ENCODE data around the gene RORC. TPM values are rescaled to one million over a fixed set of nuclear protein-coding genes. Genes with fewer than 3 reads are reported as not detected.

Gene RORC
- total RNA-seq, 2 donors from 2014 or later = 39.5 to 55.2 TPM

- Mint-ChIP-seq H3K27ac (peak within 1 kb of the TSS; percentile 94), H3K9me3 (no peaks in the 10 kb centered on the region), H3K4me3 (peak within 1 kb of the TSS; percentile 96), H3K36me3 (ENCODE audit: low read depth) (peaks cover 69% of the 10 kb centered on the region), H3K4me1 (peaks cover 35% of the 10 kb centered on the region), H3K27me3 (no peaks in the 10 kb centered on the region)
- ATAC-seq (replicated peaks) = peak; percentile 74
Measured at GRCh38 chr1:151839457-151840403, 8.1 kb upstream of the RORC start, which contains the start of gene C2CD4D. Gene C2CD4D (minus strand): TSS chr1:151839820. CDS start chr1:151838989, 831 bp downstream.

- no peak for ATAC-seq (replicated peaks)
- Mint-ChIP-seq H3K27me3 (no peaks in the 10 kb centered on the region), H3K4me1 (peaks cover 30% of the 10 kb centered on the region), H3K36me3 (ENCODE audit: low read depth) (peaks cover 62% of the 10 kb centered on the region), H3K9me3 (no peaks in the 10 kb centered on the region), H3K27ac (peak overlapping the region; percentile 94), H3K4me3 (peak overlapping the region; percentile 96)
Measured at GRCh38 chr1:151839082-151839412, 7.4 kb upstream of the RORC start.

GRCh38 chr1:151838222-151839081, 6.8 kb upstream of the RORC start:
- H3K4me1 Mint-ChIP-seq = peaks cover 36% of the 10 kb centered on the region

DNA sequence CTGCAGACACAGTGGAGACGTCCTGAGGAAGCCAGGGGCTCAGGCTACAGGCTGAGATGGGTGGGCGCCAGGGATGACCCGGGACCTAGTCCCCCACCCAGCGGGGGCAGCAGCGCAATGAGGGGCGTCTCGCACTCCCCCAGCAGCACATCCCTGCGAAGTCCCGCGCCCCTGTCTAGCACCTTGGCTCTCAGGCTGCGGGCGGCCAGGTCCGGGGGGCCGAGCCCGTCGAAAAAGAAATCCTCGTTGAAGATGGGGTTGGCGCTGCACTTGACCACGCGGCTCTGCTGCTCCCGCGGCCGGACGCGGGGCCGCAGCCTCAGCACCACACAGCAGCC, 6.3 kb upstream of the RORC start:
- ATAC-seq (replicated peaks) = no peak
- Mint-ChIP-seq H3K4me1 (peaks cover 41% of the 10 kb centered on the region), H3K9me3 (no peaks in the 10 kb centered on the region), H3K4me3 (peak overlapping the region; percentile 87), H3K27ac (peak overlapping the region; percentile 90), H3K27me3 (no peaks in the 10 kb centered on the region), H3K36me3 (ENCODE audit: low read depth) (peaks cover 50% of the 10 kb centered on the region)

More at GRCh38 chr1:151838222-151839081, 6.8 kb upstream of the RORC start:
- peak overlapping the region; percentile 96 for H3K4me3 Mint-ChIP-seq
- no peaks in the 10 kb centered on the region for H3K27me3 Mint-ChIP-seq
- ATAC-seq (replicated peaks) = peak; percentile 21
- H3K27ac Mint-ChIP-seq = peak overlapping the region; percentile 94
- H3K9me3 Mint-ChIP-seq = no peaks in the 10 kb centered on the region
- peaks cover 56% of the 10 kb centered on the region for H3K36me3 Mint-ChIP-seq (ENCODE audit: low read depth)

- Mint-ChIP-seq H3K27me3 (no peaks in the 10 kb centered on the region), H3K36me3 (ENCODE audit: low read depth) (peaks cover 44% of the 10 kb centered on the region), H3K9me3 (no peaks in the 10 kb centered on the region), H3K27ac (peak overlapping the region; percentile 90), H3K4me1 (peaks cover 47% of the 10 kb centered on the region), H3K4me3 (peak overlapping the region; percentile 87)
- ATAC-seq (replicated peaks) = peak; percentile 30
Measured at GRCh38 chr1:151837197-151837596, 5.6 kb upstream of the RORC start.

- peaks cover 57% of the 10 kb centered on the region for H3K4me1 Mint-ChIP-seq
- no peaks in the 10 kb centered on the region for H3K27me3 Mint-ChIP-seq
- H3K27ac Mint-ChIP-seq = no peak overlapping the region
- peaks cover 28% of the 10 kb centered on the region for H3K36me3 Mint-ChIP-seq (ENCODE audit: low read depth)
- peak overlapping the region; percentile 87 for H3K4me3 Mint-ChIP-seq
- no peak for ATAC-seq (replicated peaks)
- no peaks in the 10 kb centered on the region for H3K9me3 Mint-ChIP-seq
Measured at GRCh38 chr1:151835596-151835995, 4.0 kb upstream of the RORC start.

- Mint-ChIP-seq H3K36me3 (ENCODE audit: low read depth) (peaks cover 14% of the 10 kb centered on the region), H3K27me3 (no peaks in the 10 kb centered on the region), H3K4me3 (peak overlapping the region; percentile 94), H3K27ac (peak overlapping the region; percentile 76), H3K9me3 (no peaks in the 10 kb centered on the region), H3K4me1 (peaks cover 68% of the 10 kb centered on the region)
- peak; percentile 9 for ATAC-seq (replicated peaks)
Measured at GRCh38 chr1:151834239-151834638, 2.6 kb upstream of the RORC start.

GRCh38 chr1:151833172-151833900, 1.7 kb upstream of the RORC start:
- ATAC-seq (replicated peaks) = no peak
- Mint-ChIP-seq H3K4me3 (peak overlapping the region; percentile 94), H3K36me3 (ENCODE audit: low read depth) (peaks cover 8% of the 10 kb centered on the region), H3K27me3 (no peaks in the 10 kb centered on the region), H3K4me1 (peaks cover 73% of the 10 kb centered on the region), H3K27ac (peak overlapping the region; percentile 93), H3K9me3 (no peaks in the 10 kb centered on the region)

GRCh38 chr1:151832318-151832980, 847 bp upstream of the RORC start:
- H3K27ac Mint-ChIP-seq = peak overlapping the region; percentile 93
- H3K4me3 Mint-ChIP-seq = peak overlapping the region; percentile 94
- H3K9me3 Mint-ChIP-seq = no peaks in the 10 kb centered on the region
- peaks cover 8% of the 10 kb centered on the region for H3K36me3 Mint-ChIP-seq (ENCODE audit: low read depth)
- no peak for ATAC-seq (replicated peaks)
- no peaks in the 10 kb centered on the region for H3K27me3 Mint-ChIP-seq
- H3K4me1 Mint-ChIP-seq = peaks cover 76% of the 10 kb centered on the region

DNA sequence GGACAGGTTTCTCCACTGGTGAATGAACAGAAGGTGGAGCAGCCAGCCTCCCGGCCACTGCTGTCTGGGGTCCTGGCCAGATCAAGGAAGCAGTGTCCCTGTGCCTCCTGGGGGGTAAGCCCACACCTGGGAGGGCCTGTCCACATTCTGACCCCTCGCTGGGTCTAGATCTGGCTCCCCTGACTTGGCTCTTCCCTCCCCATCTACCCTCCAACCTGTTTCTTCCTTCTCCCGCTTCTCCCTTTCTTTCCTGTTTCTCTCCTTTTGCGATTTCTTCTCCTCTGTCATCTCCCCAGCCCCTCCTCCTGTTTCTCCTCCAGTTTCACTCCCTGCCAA, 378 bp downstream of the RORC start:
- ATAC-seq (replicated peaks) = no peak
- Mint-ChIP-seq H3K9me3 (no peaks in the 10 kb centered on the region), H3K27me3 (no peaks in the 10 kb centered on the region), H3K36me3 (ENCODE audit: low read depth) (peaks cover 9% of the 10 kb centered on the region), H3K27ac (peak overlapping the region; percentile 93), H3K4me1 (peaks cover 69% of the 10 kb centered on the region), H3K4me3 (peak overlapping the region; percentile 94)

DNA sequence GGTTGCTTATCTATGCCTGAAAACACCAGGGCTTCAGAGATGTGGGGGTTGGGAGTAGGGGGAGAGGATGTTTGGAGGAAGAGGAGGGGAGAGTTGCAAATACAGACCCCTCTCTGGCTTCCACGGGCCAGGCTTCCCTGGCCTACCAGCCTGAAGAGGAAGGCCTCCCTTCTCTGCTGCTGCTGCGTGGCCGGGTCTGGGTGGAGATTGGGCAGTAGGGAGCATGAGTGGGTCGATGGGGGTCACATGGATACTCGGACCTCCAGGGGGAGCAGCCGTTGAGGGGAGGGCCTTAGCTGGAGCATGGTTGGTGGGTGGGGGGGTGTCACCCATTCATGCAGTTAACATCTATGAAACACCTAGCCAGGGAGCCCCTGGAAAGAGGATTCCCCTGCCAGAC, 1.5 kb downstream of the RORC start:
- ATAC-seq (replicated peaks) = no peak
- H3K9me3 Mint-ChIP-seq = no peaks in the 10 kb centered on the region
- peaks cover 62% of the 10 kb centered on the region for H3K4me1 Mint-ChIP-seq
- peak overlapping the region; percentile 93 for H3K27ac Mint-ChIP-seq
- H3K27me3 Mint-ChIP-seq = no peaks in the 10 kb centered on the region
- H3K36me3 Mint-ChIP-seq (ENCODE audit: low read depth) = peaks cover 21% of the 10 kb centered on the region
- H3K4me3 Mint-ChIP-seq = peak overlapping the region; percentile 94

GRCh38 chr1:151829352-151830046, 2.1 kb downstream of the RORC start:
- Mint-ChIP-seq H3K36me3 (ENCODE audit: low read depth) (peaks cover 26% of the 10 kb centered on the region), H3K27me3 (no peaks in the 10 kb centered on the region), H3K9me3 (no peaks in the 10 kb centered on the region), H3K4me1 (peaks cover 62% of the 10 kb centered on the region), H3K4me3 (peak overlapping the region; percentile 94), H3K27ac (peak overlapping the region; percentile 93)
- peak; percentile 5 for ATAC-seq (replicated peaks)

- Mint-ChIP-seq H3K36me3 (ENCODE audit: low read depth) (peaks cover 32% of the 10 kb centered on the region), H3K27me3 (no peaks in the 10 kb centered on the region), H3K9me3 (no peaks in the 10 kb centered on the region), H3K4me1 (peaks cover 61% of the 10 kb centered on the region), H3K27ac (peak overlapping the region; percentile 93), H3K4me3 (peak overlapping the region; percentile 94)
- no peak for ATAC-seq (replicated peaks)
Measured at GRCh38 chr1:151828921-151829320, 2.7 kb downstream of the RORC start.

All from activated T-helper 17 cell treated with anti-CD3 and anti-CD28 coated beads, Interleukin-2, amount 50 U/mL, for 72 hours (primary cell).